Measurements from ENCODE around the gene KCNG2.

KCNG2 gene

DNA sequence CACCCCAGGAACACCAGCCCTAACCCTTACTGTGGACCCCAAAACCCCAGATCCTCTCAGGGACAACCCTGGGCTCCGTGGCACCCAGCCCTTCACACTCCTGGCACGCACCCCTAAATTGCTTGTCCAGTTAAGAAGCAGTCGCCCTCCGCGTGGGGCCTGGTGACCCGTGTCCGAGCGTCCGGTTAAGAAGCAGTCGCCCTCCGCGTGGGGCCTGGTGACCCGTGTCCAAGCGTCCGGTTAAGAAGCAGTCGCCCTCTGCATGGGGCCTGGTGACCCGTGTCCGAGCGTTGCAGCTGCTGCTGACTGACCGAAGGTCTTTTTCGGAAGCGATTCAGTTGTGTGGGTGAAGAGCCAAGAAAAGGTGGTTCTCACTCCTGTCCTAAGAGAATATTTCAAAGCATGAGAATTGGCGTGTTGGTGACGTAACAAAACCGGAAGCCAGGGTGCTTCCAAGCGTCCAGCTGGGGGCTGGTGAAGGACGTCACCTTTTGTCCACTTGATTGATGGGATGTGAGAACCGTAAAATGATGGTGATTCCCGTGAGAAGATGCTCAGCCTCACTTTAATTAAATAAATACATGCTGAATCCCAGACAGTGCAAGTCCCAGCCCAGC is 70.5 kb downstream of the KCNG2 start:
- H3K27ac ChIP-seq: no peak overlapping the region
- no peaks in the 10 kb centered on the region for H3K36me3 ChIP-seq
- H3K27me3 ChIP-seq: peaks cover 8% of the 10 kb centered on the region
- H3K4me1 ChIP-seq (ENCODE audit: control insufficient read depth in 1 of 2, insufficient read depth in 1 of 2, low read depth in 1 of 2, low read length in 1 of 2): no peaks in the 10 kb centered on the region
- no peak overlapping the region for H3K4me3 ChIP-seq (ENCODE audit: low read depth in 1 of 2, low read length in 1 of 2)
- TF ChIP-seq, protein P1, sequence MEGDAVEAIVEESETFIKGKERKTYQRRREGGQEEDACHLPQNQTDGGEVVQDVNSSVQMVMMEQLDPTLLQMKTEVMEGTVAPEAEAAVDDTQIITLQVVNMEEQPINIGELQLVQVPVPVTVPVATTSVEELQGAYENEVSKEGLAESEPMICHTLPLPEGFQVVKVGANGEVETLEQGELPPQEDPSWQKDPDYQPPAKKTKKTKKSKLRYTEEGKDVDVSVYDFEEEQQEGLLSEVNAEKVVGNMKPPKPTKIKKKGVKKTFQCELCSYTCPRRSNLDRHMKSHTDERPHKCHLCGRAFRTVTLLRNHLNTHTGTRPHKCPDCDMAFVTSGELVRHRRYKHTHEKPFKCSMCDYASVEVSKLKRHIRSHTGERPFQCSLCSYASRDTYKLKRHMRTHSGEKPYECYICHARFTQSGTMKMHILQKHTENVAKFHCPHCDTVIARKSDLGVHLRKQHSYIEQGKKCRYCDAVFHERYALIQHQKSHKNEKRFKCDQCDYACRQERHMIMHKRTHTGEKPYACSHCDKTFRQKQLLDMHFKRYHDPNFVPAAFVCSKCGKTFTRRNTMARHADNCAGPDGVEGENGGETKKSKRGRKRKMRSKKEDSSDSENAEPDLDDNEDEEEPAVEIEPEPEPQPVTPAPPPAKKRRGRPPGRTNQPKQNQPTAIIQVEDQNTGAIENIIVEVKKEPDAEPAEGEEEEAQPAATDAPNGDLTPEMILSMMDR (IDR thresholded peaks at IDR 0.05): no peak
- no peaks in the 10 kb centered on the region for H3K9me3 ChIP-seq

GRCh38 chr18:79868811-79869541 is 71.2 kb downstream of the KCNG2 start:
- Histone ChIP-seq H3K27ac (no peak overlapping the region), H3K4me3 (ENCODE audit: low read depth in 1 of 2, low read length in 1 of 2) (no peak overlapping the region), H3K27me3 (peaks cover 8% of the 10 kb centered on the region), H3K9me3 (no peaks in the 10 kb centered on the region), H3K4me1 (ENCODE audit: control insufficient read depth in 1 of 2, insufficient read depth in 1 of 2, low read depth in 1 of 2, low read length in 1 of 2) (no peaks in the 10 kb centered on the region), H3K36me3 (no peaks in the 10 kb centered on the region)
- TF ChIP-seq, protein P1 (IDR thresholded peaks at IDR 0.05): no peak

- Histone ChIP-seq H3K27me3 (peaks cover 8% of the 10 kb centered on the region), H3K9me3 (no peaks in the 10 kb centered on the region), H3K36me3 (no peaks in the 10 kb centered on the region), H3K27ac (no peak overlapping the region), H3K4me1 (ENCODE audit: control insufficient read depth in 1 of 2, insufficient read depth in 1 of 2, low read depth in 1 of 2, low read length in 1 of 2) (no peaks in the 10 kb centered on the region), H3K4me3 (ENCODE audit: low read depth in 1 of 2, low read length in 1 of 2) (no peak overlapping the region)
- TF ChIP-seq, protein P1 (IDR thresholded peaks at IDR 0.05): no peak
Measured at GRCh38 chr18:79869591-79870300, 72.0 kb downstream of the KCNG2 start.

DNA sequence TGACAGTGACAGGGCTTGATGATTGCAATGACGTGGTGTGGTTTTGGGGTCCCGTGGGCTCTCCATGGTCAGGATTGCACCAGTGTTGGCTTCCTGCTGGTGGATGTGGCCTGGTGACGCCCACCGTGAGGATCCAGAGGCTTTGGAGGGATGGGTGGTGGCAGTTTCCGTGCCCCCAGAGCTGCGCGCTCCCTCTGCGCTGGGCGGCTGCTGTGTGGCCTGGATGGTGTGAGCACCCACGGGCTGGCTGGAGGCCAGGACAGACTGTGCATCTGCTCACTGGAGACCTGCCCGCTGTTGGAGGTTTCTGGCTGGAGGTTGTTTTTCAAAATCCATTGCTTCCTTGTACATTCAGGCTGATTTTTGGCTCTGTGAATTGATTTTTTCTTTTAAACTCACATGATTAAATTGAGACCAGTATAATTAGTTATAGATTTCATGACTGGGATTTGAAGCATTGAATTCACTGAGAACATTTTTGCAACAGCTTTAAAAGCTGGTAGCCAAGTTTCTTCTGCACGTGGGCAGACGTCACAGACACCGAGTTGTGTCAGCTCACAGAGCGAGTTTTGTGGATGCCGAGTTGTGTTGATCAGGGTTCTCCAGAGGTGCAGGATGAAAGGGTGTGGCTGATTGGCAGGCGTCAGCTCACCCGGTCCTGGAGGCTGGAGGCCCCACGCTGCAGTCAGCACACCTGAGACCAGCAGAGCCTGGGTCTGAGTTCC is 72.7 kb downstream of the KCNG2 start:
- H3K27me3 ChIP-seq: peaks cover 8% of the 10 kb centered on the region
- TF ChIP-seq, protein P1 (IDR thresholded peaks at IDR 0.05): no peak

GRCh38 chr18:79871026-79871390 is 73.3 kb downstream of the KCNG2 start:
- peaks cover 8% of the 10 kb centered on the region for H3K27me3 ChIP-seq
- TF ChIP-seq, protein P1 (IDR thresholded peaks at IDR 0.05): no peak
- H3K27ac ChIP-seq: no peak overlapping the region
- no peak overlapping the region for H3K4me3 ChIP-seq (ENCODE audit: low read depth in 1 of 2, low read length in 1 of 2)
- no peaks in the 10 kb centered on the region for H3K36me3 ChIP-seq
- H3K4me1 ChIP-seq (ENCODE audit: control insufficient read depth in 1 of 2, insufficient read depth in 1 of 2, low read depth in 1 of 2, low read length in 1 of 2): no peaks in the 10 kb centered on the region
- H3K9me3 ChIP-seq: no peaks in the 10 kb centered on the region

More for the DNA sequence above, 72.7 kb downstream of the KCNG2 start:
- Histone ChIP-seq H3K9me3 (no peaks in the 10 kb centered on the region), H3K36me3 (no peaks in the 10 kb centered on the region), H3K4me3 (ENCODE audit: low read depth in 1 of 2, low read length in 1 of 2) (no peak overlapping the region), H3K4me1 (ENCODE audit: control insufficient read depth in 1 of 2, insufficient read depth in 1 of 2, low read depth in 1 of 2, low read length in 1 of 2) (no peaks in the 10 kb centered on the region), H3K27ac (no peak overlapping the region)

Measured in neutrophil (primary cell).